GM19035 (cell line): ENCODE data around the gene AGAP1.
"Not testable (repeated sequence)": the region's sequence is repeated elsewhere in the genome, so short reads cannot be mapped to it uniquely, and the experiment has no call there.

Source experiments
- ATAC-seq: cut with Tn5 transposase; IDR thresholded peaks from one replicate; pipeline ENCODE4 v1.9.1; 2021; ENCODE audit not compliant: unreplicated experiment

AGAP1 gene

GRCh38 chr2:235587202-235587601 is 93.4 kb downstream of the AGAP1 start:
- ATAC-seq, result no peak

DNA sequence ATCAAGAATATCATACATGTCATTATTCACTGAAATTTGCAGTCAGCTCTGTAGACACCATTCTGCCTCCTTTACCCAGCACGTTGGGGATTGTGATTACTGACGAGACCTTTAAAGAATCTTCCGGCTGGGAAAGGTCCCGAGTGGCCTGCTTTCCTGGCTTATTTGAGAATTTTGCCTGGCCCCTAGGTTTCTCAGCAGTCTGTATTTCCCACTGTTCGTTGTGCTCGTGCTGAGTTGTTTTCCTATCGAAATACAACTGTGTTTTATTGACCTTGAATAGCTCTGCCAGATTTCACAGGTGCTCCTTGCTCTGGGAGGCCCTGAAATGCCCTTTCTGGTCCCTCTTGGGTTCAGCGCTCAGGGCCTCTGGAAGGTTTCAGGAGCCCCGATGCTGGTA is 94.9 kb downstream of the AGAP1 start:
- ATAC-seq, result no peak

GRCh38 chr2:235591231-235591730 is 97.4 kb downstream of the AGAP1 start:
- no peak for ATAC-seq

DNA sequence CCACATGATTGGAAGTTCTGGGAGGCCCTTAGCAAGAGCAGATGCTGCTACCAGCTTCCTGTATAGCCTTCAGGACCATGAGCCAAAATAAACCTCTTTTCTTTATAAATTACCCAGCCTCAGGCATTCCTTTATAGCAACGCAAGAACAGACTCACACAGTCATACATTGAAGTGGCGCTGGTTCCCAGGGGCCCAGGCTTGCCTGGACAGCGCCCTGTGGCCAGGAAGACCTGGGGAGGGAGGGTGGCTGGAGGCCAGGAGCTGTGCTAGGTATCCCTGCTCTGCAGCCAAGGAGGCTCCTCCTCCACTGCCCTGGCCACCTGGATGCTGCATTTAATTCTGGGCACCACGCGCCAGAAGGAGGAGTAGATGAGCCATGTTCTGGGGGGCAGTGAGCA is 98.1 kb downstream of the AGAP1 start:
- no peak for ATAC-seq

GRCh38 chr2:235592430-235592829 is 98.6 kb downstream of the AGAP1 start:
- no peak for ATAC-seq

DNA sequence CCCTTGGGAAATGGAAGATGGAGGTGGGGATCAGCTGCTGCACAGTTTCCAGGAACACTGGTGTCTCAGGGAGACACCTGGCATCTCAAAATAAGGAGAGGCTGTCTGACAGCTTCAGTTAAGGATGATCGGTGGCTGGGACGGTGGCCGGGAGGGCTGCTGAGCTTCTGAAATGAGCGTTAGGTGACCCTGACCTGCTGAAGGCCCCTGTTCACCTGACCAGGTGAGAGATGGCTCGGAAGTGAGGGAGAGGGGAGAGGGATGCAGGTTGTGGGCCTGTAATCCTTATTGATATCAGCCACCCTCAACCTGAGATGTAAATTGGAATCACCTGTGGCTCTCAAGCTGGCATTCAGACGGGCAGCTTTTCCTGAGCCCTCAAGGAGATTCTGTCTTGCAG is 99.0 kb downstream of the AGAP1 start:
- ATAC-seq, result no peak

- ATAC-seq, result no peak
These were observed 100.2 kb downstream of the AGAP1 start for GRCh38 chr2:235594041-235594440.

DNA sequence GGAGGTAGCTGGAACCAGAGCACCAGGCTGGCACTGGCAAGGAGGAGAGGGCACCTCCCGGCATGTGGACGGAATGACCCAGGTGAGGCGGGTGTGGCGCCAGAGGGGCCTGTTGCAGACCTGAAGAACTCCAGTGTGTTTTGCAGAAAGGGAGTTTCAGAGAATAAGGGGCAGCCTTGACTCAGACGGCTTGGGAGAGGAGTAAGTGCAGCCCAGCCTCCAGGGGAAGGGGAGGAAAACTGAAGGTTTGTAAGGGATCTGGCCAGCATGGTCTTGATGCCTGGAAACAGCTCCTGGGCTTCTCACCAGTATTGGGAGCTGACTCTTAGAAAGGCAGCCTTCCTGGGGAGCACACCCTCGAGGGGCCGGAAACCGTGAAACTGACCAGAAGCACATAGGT is 101.1 kb downstream of the AGAP1 start:
- ATAC-seq, result no peak

DNA sequence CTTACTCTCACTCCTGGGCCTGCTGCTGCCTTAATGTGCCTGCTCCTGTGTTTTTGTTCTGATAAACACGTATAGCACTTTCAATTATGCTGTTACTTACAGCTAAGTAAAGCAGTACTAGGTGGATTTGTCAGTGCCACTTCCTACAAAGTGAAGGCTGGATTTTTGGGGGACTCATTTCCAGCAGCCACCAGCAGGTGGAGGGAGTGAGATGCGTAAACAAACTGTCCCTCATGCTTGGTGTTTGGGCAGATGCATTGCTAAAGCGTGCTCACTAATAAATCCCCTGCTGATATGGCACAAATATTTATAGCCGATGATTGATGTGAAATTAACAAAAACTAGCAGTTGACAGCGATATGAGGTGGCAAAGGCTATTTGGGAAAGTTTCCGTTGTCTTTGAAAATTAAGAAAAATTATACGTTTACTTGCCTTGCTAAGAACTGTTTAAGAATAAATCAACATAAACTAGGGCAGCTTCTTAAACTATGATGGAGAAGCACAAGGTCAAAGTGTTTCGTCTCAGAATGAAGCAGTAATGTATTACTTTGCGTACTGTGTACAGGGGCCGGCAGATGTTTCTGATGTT is 101.7 kb downstream of the AGAP1 start:
- no peak for ATAC-seq

- ATAC-seq, result no peak
These were observed 102.4 kb downstream of the AGAP1 start for GRCh38 chr2:235596272-235596671.

- ATAC-seq, result no peak
These were observed 103.3 kb downstream of the AGAP1 start for GRCh38 chr2:235597081-235597615.

DNA sequence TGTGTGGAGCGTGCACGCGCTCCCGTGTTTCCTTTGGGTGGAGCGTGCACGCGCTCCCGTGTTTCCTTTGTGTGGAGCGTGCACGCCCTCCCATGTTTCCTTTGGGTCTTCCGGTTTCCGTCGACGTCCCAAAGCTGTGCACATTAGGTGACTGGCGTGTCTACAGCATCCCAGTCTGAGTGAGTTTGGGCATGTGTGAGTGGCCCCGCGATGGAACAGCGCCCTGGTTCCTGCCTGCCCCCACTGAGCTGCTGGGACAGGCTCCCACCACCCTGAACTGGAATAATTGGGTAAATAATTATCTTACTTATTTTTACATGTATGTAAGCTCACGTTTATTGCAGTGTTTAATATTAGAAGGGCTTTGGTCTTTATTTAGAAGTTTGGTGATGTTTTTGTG is 104.2 kb downstream of the AGAP1 start:
- no peak for ATAC-seq

- no peak for ATAC-seq
These were observed 105.0 kb downstream of the AGAP1 start for GRCh38 chr2:235598532-235599531.

- ATAC-seq, result no peak
These were observed 105.9 kb downstream of the AGAP1 start for GRCh38 chr2:235599596-235600338.

DNA sequence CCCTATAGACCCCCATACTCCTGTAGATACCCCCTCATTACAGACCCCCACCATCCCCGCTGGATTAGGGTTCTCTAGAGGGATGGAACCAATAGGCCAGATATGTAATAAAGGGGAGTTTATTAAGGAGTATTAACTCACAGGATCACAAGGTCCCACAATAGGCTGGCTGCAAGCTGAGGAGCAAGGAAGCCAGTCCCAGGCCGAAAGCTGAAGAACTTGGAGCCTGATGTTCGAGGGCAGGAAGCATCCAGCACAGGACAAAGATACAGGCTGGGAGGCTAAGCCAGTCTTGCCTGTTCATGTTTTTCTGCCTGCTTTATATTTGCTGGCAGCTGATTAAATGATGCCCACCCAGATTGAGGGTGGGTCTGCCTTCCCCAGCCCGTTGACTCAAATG is 106.6 kb downstream of the AGAP1 start:
- ATAC-seq, result no peak

GRCh38 chr2:235600926-235601325 is 107.1 kb downstream of the AGAP1 start:
- ATAC-seq, result no peak

- ATAC-seq, result no peak
These were observed 108.3 kb downstream of the AGAP1 start for GRCh38 chr2:235601960-235602704.

GRCh38 chr2:235602971-235603370 is 109.1 kb downstream of the AGAP1 start:
- ATAC-seq, result not testable (repeated sequence)

DNA sequence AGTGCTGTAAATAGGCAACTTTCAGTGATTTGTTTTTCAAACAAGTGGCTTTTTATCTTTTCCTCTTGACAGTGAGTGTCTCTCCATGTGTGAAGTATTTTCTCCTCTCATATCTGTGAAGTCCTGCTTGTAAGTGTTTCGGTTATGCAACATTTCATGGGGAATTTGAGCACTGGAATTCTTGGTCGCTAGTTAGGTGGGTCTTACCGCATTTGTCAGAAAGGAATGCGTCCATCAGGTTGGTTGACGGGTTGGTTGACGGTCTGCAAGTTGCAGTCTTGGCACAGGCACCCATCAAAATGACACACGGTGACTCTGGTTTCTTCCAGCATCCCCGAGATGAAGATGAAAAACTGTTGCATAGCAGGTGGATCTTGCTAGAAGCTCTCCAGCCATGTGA is 109.8 kb downstream of the AGAP1 start:
- ATAC-seq, result no peak

DNA sequence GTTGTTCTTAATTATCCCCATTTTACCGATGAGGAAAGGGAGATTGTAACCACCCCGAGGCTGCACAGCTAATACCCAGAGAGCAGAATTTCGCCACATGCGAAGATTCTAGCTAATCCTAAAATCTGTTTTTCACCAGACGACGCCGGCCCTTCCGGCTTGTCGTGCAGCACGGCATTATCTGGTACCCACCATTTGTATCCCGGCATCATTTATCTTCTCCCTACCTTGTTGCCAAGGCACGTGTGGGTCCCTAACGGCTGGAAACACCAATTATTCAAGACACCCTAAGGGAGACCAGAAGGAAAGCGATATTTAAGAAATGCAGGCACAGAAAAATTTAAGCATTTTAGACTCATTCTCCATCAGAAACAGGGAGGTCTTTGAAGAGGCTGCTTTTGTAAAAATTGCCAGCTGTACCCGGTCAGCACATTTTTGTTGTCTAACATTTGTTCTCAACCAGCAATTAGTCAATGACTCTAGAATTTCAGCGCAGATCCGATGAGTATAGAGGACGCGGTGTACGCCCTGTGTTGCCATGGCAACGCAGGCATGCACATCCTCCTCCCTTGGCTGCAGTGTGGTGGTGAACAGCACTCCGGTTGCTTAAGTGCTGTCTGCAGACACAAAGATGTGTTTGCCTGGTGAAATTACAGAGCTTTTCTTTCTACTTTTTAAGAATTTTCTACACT is 111.6 kb downstream of the AGAP1 start:
- ATAC-seq, result no peak
